HepG2 (cell line): ENCODE data around the gene CYP27A1. TPM values are rescaled to one million over a fixed set of nuclear protein-coding genes. Genes with fewer than 3 reads are reported as not detected.

Experiments used
- DRAP1 ChIP-seq: IDR thresholded peaks from 2 replicates; pipeline ENCODE4 v1.6.1; 2016; ENCODE audit warnings: missing genetic modification reagents, missing compliant biosample characterization
- E2F1 ChIP-seq: sonication (generic); formaldehyde crosslinking; IDR thresholded peaks from 2 replicates; pipeline ENCODE4 v1.5.0; 2020; ENCODE audit warnings: missing genetic modification reagents
- GATA4 ChIP-seq: sonication (generic); IDR thresholded peaks from 2 replicates; pipeline ENCODE4 v1.6.1; 2016; ENCODE audit warnings: antibody characterized with exemption, low read depth, borderline replicate concordance
- JUND ChIP-seq: sonication (generic); formaldehyde crosslinking; IDR thresholded peaks from 2 replicates; pipeline ENCODE4 v1.8.0; 2022; ENCODE audit warnings: mild to moderate bottlenecking, missing genetic modification reagents
- NRL ChIP-seq: sonication (generic); formaldehyde crosslinking; IDR thresholded peaks from 2 replicates; pipeline ENCODE4 v1.5.0; 2020; ENCODE audit warnings: missing genetic modification reagents, mild to moderate bottlenecking, moderate library complexity, borderline replicate concordance
- PCBP1 ChIP-seq: fragments of 200-400 bp; formaldehyde crosslinking; IDR thresholded peaks from 2 replicates; pipeline ENCODE4 v1.6.1; 2017; ENCODE audit warnings: mild to moderate bottlenecking, low read depth, low read length, borderline replicate concordance
- SP140L ChIP-seq: sonication (generic); formaldehyde crosslinking; IDR thresholded peaks from 2 replicates; pipeline ENCODE4 v1.4.0; 2020; ENCODE audit warnings: missing genetic modification reagents, borderline replicate concordance
- SRSF4 ChIP-seq: fragments of 200-400 bp; formaldehyde crosslinking; IDR thresholded peaks from one replicate; pipeline ENCODE4 v1.6.1; 2018; ENCODE audit warnings: mild to moderate bottlenecking, low read depth, low read length, moderate library complexity; ENCODE audit not compliant: poor library complexity, severe bottlenecking
- STAT6 ChIP-seq: sonication (generic); formaldehyde crosslinking; IDR thresholded peaks from 2 replicates; pipeline ENCODE4 v1.4.0; 2020; ENCODE audit warnings: missing genetic modification reagents, mild to moderate bottlenecking, borderline replicate concordance
- TMF1 ChIP-seq: sonication (generic); formaldehyde crosslinking; IDR thresholded peaks from 2 replicates; pipeline ENCODE4 v1.8.1; 2022; ENCODE audit warnings: low read depth, missing genetic modification reagents
- ZFP91 ChIP-seq: sonication (generic); formaldehyde crosslinking; IDR thresholded peaks from 2 replicates; pipeline ENCODE4 v1.9.0; 2022; ENCODE audit warnings: missing genetic modification reagents, mild to moderate bottlenecking, borderline replicate concordance
- ZFYVE20 ChIP-seq: sonication (generic); formaldehyde crosslinking; IDR thresholded peaks from 2 replicates; pipeline ENCODE4 v1.8.0; 2023; ENCODE audit warnings: low read depth, mild to moderate bottlenecking, moderate library complexity, missing genetic modification reagents, borderline replicate concordance
- ZNF326 ChIP-seq: sonication (generic); formaldehyde crosslinking; IDR thresholded peaks from 2 replicates; pipeline ENCODE4 v1.4.0; 2020; ENCODE audit warnings: missing genetic modification reagents, borderline replicate concordance
- ZNF550 ChIP-seq: sonication (generic); formaldehyde crosslinking; IDR thresholded peaks from 2 replicates; pipeline ENCODE4 v1.4.0; 2020; ENCODE audit warnings: mild to moderate bottlenecking, missing genetic modification reagents, borderline replicate concordance
- ZNF564 ChIP-seq: sonication (generic); formaldehyde crosslinking; IDR thresholded peaks from 2 replicates; pipeline ENCODE4 v1.8.1; 2023; ENCODE audit warnings: mild to moderate bottlenecking, missing genetic modification reagents
- ZNF816 ChIP-seq: sonication (generic); formaldehyde crosslinking; IDR thresholded peaks from 2 replicates; pipeline ENCODE4 v1.8.0; 2022; ENCODE audit warnings: missing genetic modification reagents, mild to moderate bottlenecking, borderline replicate concordance
- ZSCAN5A ChIP-seq: sonication (generic); formaldehyde crosslinking; IDR thresholded peaks from 2 replicates; pipeline ENCODE4 v1.8.0; 2022; ENCODE audit warnings: mild to moderate bottlenecking, missing genetic modification reagents, borderline replicate concordance
- polyA plus RNA-seq, 8 experiments: library from polyadenylated mRNA; depleted of rRNA in 3 of 8; stranded (reverse) in 7 of 8; unstranded in 1 of 8; fragments of >200 nt; fragmentation: Illumina TruSeq in 4 of 8; extraction: Trizol in 4 of 8; gene quantifications; 2 replicates each; pipeline versions ENCODE4 v1.2.1 to v1.2.3, GENCODE V29; 2011 to 2016; ENCODE audit warnings: low read depth in 4 of 8, missing spikeins in 1 of 8, mixed read lengths in 1 of 8; ENCODE audit not compliant: insufficient read depth in 1 of 8
- total RNA-seq, 5 experiments: library from RNA; depleted of rRNA; stranded (reverse); fragments of >200 nt; fragmentation: Illumina TruSeq; extraction: Trizol; gene quantifications; 2 replicates each; pipeline ENCODE4 v1.2.3, GENCODE V29; 2016; ENCODE audit warnings: low read depth in 1 of 5
- TF ChIP-seq, protein P1 (sequence below): sonication (generic); formaldehyde crosslinking; IDR thresholded peaks from 2 replicates; pipeline ENCODE4 v1.4.0; 2020; ENCODE audit warnings: missing genetic modification reagents

Gene CYP27A1
- total and polyA plus RNA-seq, 2 of the 13 experiments (the other 11 are each of a cell fraction or from before 2014, with no cell fraction given) = 157 to 266 TPM

GRCh38 chr2:218781691-218782527, at the start of gene CYP27A1 (continued):
- peak; percentile 90; the same call in 1 of the 2 replicates for TF ChIP-seq STAT6 (CRISPR knock-in tag)
- peak; percentile 73; the same call in 1 of the 2 replicates for TF ChIP-seq GATA4
- no peak for TF ChIP-seq SRSF4
- TF ChIP-seq ZNF326 (CRISPR knock-in tag) = no peak
- peak; percentile 92 for TF ChIP-seq E2F1 (CRISPR knock-in tag)
- peak; percentile 49; the same call in 1 of the 2 replicates for TF ChIP-seq JUND (CRISPR knock-in tag)
- TF ChIP-seq ZNF564 (CRISPR knock-in tag) = peak; percentile 95
- TF ChIP-seq SP140L (CRISPR knock-in tag) = no peak
- TF ChIP-seq TMF1 (CRISPR knock-in tag) = no peak
- TF ChIP-seq ZNF550 (CRISPR knock-in tag) = peak; percentile 80; the same call in 1 of the 2 replicates
- TF ChIP-seq ZNF816 = peak; percentile 98
- TF ChIP-seq, protein P1, sequence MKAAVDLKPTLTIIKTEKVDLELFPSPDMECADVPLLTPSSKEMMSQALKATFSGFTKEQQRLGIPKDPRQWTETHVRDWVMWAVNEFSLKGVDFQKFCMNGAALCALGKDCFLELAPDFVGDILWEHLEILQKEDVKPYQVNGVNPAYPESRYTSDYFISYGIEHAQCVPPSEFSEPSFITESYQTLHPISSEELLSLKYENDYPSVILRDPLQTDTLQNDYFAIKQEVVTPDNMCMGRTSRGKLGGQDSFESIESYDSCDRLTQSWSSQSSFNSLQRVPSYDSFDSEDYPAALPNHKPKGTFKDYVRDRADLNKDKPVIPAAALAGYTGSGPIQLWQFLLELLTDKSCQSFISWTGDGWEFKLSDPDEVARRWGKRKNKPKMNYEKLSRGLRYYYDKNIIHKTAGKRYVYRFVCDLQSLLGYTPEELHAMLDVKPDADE (CRISPR knock-in tag) = 0 out of 2 replicates have a peak, but pooled peaks have one; percentile 81
- peak; percentile 86; the same call in 1 of the 2 replicates for TF ChIP-seq ZFYVE20 (CRISPR knock-in tag)
- peak; percentile 94 for TF ChIP-seq NRL (CRISPR knock-in tag)
- peak; percentile 84 for TF ChIP-seq DRAP1 (CRISPR knock-in tag)
- TF ChIP-seq ZSCAN5A = peak; percentile 82; the same call in 1 of the 2 replicates
- TF ChIP-seq PCBP1 = peak; percentile 85; the same call in 1 of the 2 replicates
- TF ChIP-seq ZFP91 (CRISPR knock-in tag) = peak; percentile 97
